ENCODE data around the gene RPL14.

GRCh38 chr3:40456279-40456939, 730 bp upstream of the RPL14 start:
- TF ChIP-seq CTCF (IDR thresholded peaks at IDR 0.05) (no peak), POLR2A (IDR thresholded peaks at IDR 0.05) (no peak), EP300 (IDR thresholded peaks at IDR 0.05) (no peak)
